Naive thymus-derived CD4-positive, alpha-beta T cell (primary cell): ENCODE measurements around the gene ZNF804B. TPM values are rescaled to one million over a fixed set of nuclear protein-coding genes. Genes with fewer than 3 reads are reported as not detected.

Experiments
- ATAC-seq: fragments of 150-1000 bp; cut with Tn5 transposase; 2 replicates; pipeline ENCODE4 v1.10.0; 2021; ENCODE audit warnings: mild to moderate bottlenecking, moderate library complexity
- CTCF ChIA-PET: fragments of 350-600 bp; sonication (Branson Sonifier 250); formaldehyde crosslinking; loops from one replicate; lab custom pipeline; 2021; ENCODE audit warnings: antibody characterized with exemption; lab: Charles Lee
- POLR2A ChIA-PET: fragments of 350-600 bp; sonication (Branson Sonifier 250); formaldehyde crosslinking; loops from one replicate; lab custom pipeline; 2021; ENCODE audit warnings: antibody characterized with exemption, inconsistent platforms; lab: Charles Lee
- DNase-seq, 9 donors: peaks; one replicate each; pipeline versions ENCODE4 v3.0.0 to v3.0.0-alpha.2; 2020 to 2022; ENCODE audit warnings: mixed read lengths in 1 of 9
- H3K27ac ChIP-seq: one replicate; pipeline ENCODE4 v1.7.0; 2013; ENCODE audit warnings: mild to moderate bottlenecking, low read depth, low read length, moderate library complexity
- H3K27me3 ChIP-seq, 2 donors: one replicate each; pipeline ENCODE4 v1.7.0; 2013; ENCODE audit warnings: low read length in 2 of 2, mild to moderate bottlenecking in 2 of 2, moderate library complexity in 2 of 2; ENCODE audit not compliant: control insufficient read depth in 2 of 2, insufficient read depth in 2 of 2
- H3K36me3 ChIP-seq, 3 experiments: 1 replicate in 2 of 3; 2 replicates in 1 of 3; pipeline ENCODE4 v1.7.0; 2013; ENCODE audit warnings: low read length in 3 of 3, mild to moderate bottlenecking in 3 of 3, moderate library complexity in 1 of 3; ENCODE audit not compliant: insufficient read depth in 3 of 3, control insufficient read depth in 2 of 3
- H3K4me1 ChIP-seq, 2 donors: one replicate each; pipeline ENCODE4 v1.7.0; 2013; ENCODE audit warnings: low read length in 2 of 2, mild to moderate bottlenecking in 2 of 2, moderate library complexity in 1 of 2; ENCODE audit not compliant: control insufficient read depth in 2 of 2, insufficient read depth in 2 of 2
- H3K4me3 ChIP-seq: 2 replicates; pipeline ENCODE4 v1.7.0; 2013; ENCODE audit warnings: mild to moderate bottlenecking, low read length
- H3K9me3 ChIP-seq, 3 experiments: 1 replicate in 2 of 3; 2 replicates in 1 of 3; pipeline ENCODE4 v1.7.0; 2013; ENCODE audit warnings: low read length in 3 of 3; ENCODE audit not compliant: control insufficient read depth in 2 of 3
- H3K27ac Mint-ChIP-seq, 9 donors: one replicate each; pipeline ENCODE4 v1.8.0; 2020 to 2022; ENCODE audit warnings: mixed read lengths in 9 of 9, mild to moderate bottlenecking in 8 of 9, moderate library complexity in 5 of 9, inconsistent platforms in 2 of 9
- H3K27me3 Mint-ChIP-seq, 5 donors: one replicate each; pipeline ENCODE4 v1.8.0; 2021 to 2022; ENCODE audit warnings: mixed read lengths in 5 of 5, mild to moderate bottlenecking in 1 of 5
- H3K36me3 Mint-ChIP-seq, 5 donors: one replicate each; pipeline ENCODE4 v1.8.0; 2020 to 2022; ENCODE audit warnings: mixed read lengths in 5 of 5, mild to moderate bottlenecking in 3 of 5, inconsistent platforms in 1 of 5
- H3K4me1 Mint-ChIP-seq, 7 donors: one replicate each; pipeline ENCODE4 v1.8.0; 2020 to 2022; ENCODE audit warnings: mixed read lengths in 7 of 7, mild to moderate bottlenecking in 3 of 7, inconsistent platforms in 1 of 7
- H3K4me3 Mint-ChIP-seq, 10 donors: one replicate each; pipeline ENCODE4 v1.8.0; 2020 to 2022; ENCODE audit warnings: mild to moderate bottlenecking in 10 of 10, mixed read lengths in 10 of 10, moderate library complexity in 6 of 10, inconsistent platforms in 2 of 10
- H3K9me3 Mint-ChIP-seq, 11 donors: one replicate each; pipeline ENCODE4 v1.8.0; 2020 to 2022; ENCODE audit warnings: mixed read lengths in 11 of 11, mild to moderate bottlenecking in 4 of 11, inconsistent platforms in 1 of 11, moderate library complexity in 1 of 11
- intact Hi-C, 2 donors: fragments of 100-400 bp; cut with micrococcal nuclease; formaldehyde crosslinking; loops; one replicate each; pipeline ENCODE4 v1.15.1; 2023
- polyA plus RNA-seq, 2 donors: library from polyadenylated mRNA; unstranded; fragments of 300-500 nt; fragmentation: Illumina TruSeq; gene quantifications; one replicate each; pipeline ENCODE4 v1.2.3, GENCODE V29; 2021
- total RNA-seq, 6 experiments: library from RNA in 5 of 6; stranded (reverse) in 5 of 6; gene quantifications; 1 replicate in 5 of 6; 2 replicates in 1 of 6; pipeline ENCODE4 v1.2.3 and lab custom pipeline; 2021 to 2026

ZNF804B gene
- total and polyA plus RNA-seq, 7 experiments from 2014 or later, result not detected

- Histone ChIP-seq H3K9me3 (no peaks in the 10 kb centered on the region), H3K36me3 (no peaks in the 10 kb centered on the region), H3K4me3 (no peak overlapping the region), H3K4me1 (no peaks in the 10 kb centered on the region), H3K27ac (no peak overlapping the region), H3K27me3 (no peaks in the 10 kb centered on the region)
- H3K4me3 Mint-ChIP-seq, result no peak overlapping the region
- H3K9me3 Mint-ChIP-seq, result peaks cover 0 to 5% (median 0%) of the 10 kb centered on the region in 11 donors
- no peak for DNase-seq
- no peaks in the 10 kb centered on the region for H3K27me3 Mint-ChIP-seq
- H3K27ac Mint-ChIP-seq, result no peak overlapping the region
- no peak for ATAC-seq
- POLR2A ChIA-PET, result no interaction called here
- intact Hi-C loops, result no loop called here
- no peaks in the 10 kb centered on the region for H3K36me3 Mint-ChIP-seq
- CTCF ChIA-PET, result interaction anchor here (0.5 kb wide), 1 partner anchor 106 kb away, joined by 3 read pairs; no protein-coding TSS in a partner anchor
- no peaks in the 10 kb centered on the region for H3K4me1 Mint-ChIP-seq
Observed at GRCh38 chr7:89073776-89074175, 314.3 kb downstream of the ZNF804B start.

- ChIA-PET POLR2A (no interaction called here), CTCF (no interaction called here)
- H3K27me3 Mint-ChIP-seq, result no peaks in the 10 kb centered on the region
- H3K4me1 Mint-ChIP-seq, result no peaks in the 10 kb centered on the region
- H3K4me1 ChIP-seq, result no peaks in the 10 kb centered on the region
- intact Hi-C loops, result no loop called here
- peaks cover 0 to 5% (median 0%) of the 10 kb centered on the region in 11 donors for H3K9me3 Mint-ChIP-seq
- no peaks in the 10 kb centered on the region for H3K36me3 Mint-ChIP-seq
- H3K4me3 ChIP-seq, result no peak overlapping the region
- ATAC-seq, result no peak
- no peaks in the 10 kb centered on the region for H3K27me3 ChIP-seq
- no peak overlapping the region for H3K4me3 Mint-ChIP-seq
- no peaks in the 10 kb centered on the region for H3K36me3 ChIP-seq
- no peak overlapping the region for H3K27ac ChIP-seq
- H3K27ac Mint-ChIP-seq, result no peak overlapping the region
- H3K9me3 ChIP-seq, result no peaks in the 10 kb centered on the region
- no peak for DNase-seq
Observed at GRCh38 chr7:89077992-89078391, 318.5 kb downstream of the ZNF804B start.

GRCh38 chr7:89085580-89085979 is 326.1 kb downstream of the ZNF804B start:
- Histone ChIP-seq H3K4me3 (no peak overlapping the region), H3K27ac (no peak overlapping the region), H3K36me3 (no peaks in the 10 kb centered on the region), H3K4me1 (no peaks in the 10 kb centered on the region), H3K9me3 (no peaks in the 10 kb centered on the region), H3K27me3 (peaks cover 0 to 3% of the 10 kb centered on the region in 2 donors)
- POLR2A ChIA-PET, result no interaction called here
- DNase-seq, result no peak
- H3K9me3 Mint-ChIP-seq, result no peaks in the 10 kb centered on the region
- no peak overlapping the region for H3K27ac Mint-ChIP-seq
- no peaks in the 10 kb centered on the region for H3K36me3 Mint-ChIP-seq
- intact Hi-C loops, result no loop called here
- no peaks in the 10 kb centered on the region for H3K4me1 Mint-ChIP-seq
- CTCF ChIA-PET, result no interaction called here
- ATAC-seq, result no peak
- H3K4me3 Mint-ChIP-seq, result no peak overlapping the region
- H3K27me3 Mint-ChIP-seq, result no peaks in the 10 kb centered on the region

GRCh38 chr7:89091550-89091949 is 332.1 kb downstream of the ZNF804B start:
- peaks cover 0 to 3% of the 10 kb centered on the region in 2 donors for H3K27me3 ChIP-seq
- ChIA-PET POLR2A (no interaction called here), CTCF (no interaction called here)
- Mint-ChIP-seq H3K36me3 (no peaks in the 10 kb centered on the region), H3K27ac (no peak overlapping the region), H3K4me3 (no peak overlapping the region), H3K4me1 (peaks cover 0 to 1% (median 0%) of the 10 kb centered on the region in 7 donors), H3K27me3 (peaks cover 0 to 5% (median 0%) of the 10 kb centered on the region in 5 donors), H3K9me3 (no peaks in the 10 kb centered on the region)
- H3K36me3 ChIP-seq, result no peaks in the 10 kb centered on the region
- H3K27ac ChIP-seq, result no peak overlapping the region
- intact Hi-C loops, result no loop called here
- DNase-seq (no peak), ATAC-seq (no peak)
- no peaks in the 10 kb centered on the region for H3K9me3 ChIP-seq
- no peaks in the 10 kb centered on the region for H3K4me1 ChIP-seq
- H3K4me3 ChIP-seq, result no peak overlapping the region

- Histone ChIP-seq H3K4me3 (no peak overlapping the region), H3K27me3 (no peaks in the 10 kb centered on the region), H3K36me3 (no peaks in the 10 kb centered on the region), H3K4me1 (no peaks in the 10 kb centered on the region), H3K9me3 (no peaks in the 10 kb centered on the region), H3K27ac (no peak overlapping the region)
- intact Hi-C loops, result no loop called here
- ChIA-PET CTCF (no interaction called here), POLR2A (no interaction called here)
- H3K27me3 Mint-ChIP-seq, result peaks cover 0 to 5% (median 0%) of the 10 kb centered on the region in 5 donors
- ATAC-seq (no peak), DNase-seq (no peak)
- no peak overlapping the region for H3K27ac Mint-ChIP-seq
- no peaks in the 10 kb centered on the region for H3K9me3 Mint-ChIP-seq
- peaks cover 0 to 1% (median 0%) of the 10 kb centered on the region in 7 donors for H3K4me1 Mint-ChIP-seq
- no peak overlapping the region for H3K4me3 Mint-ChIP-seq
- no peaks in the 10 kb centered on the region for H3K36me3 Mint-ChIP-seq
Observed at GRCh38 chr7:89094269-89094668, 334.8 kb downstream of the ZNF804B start.

- Mint-ChIP-seq H3K36me3 (no peaks in the 10 kb centered on the region), H3K27me3 (peaks cover 0 to 17% (median 6%) of the 10 kb centered on the region in 5 donors), H3K4me1 (no peaks in the 10 kb centered on the region), H3K27ac (no peak overlapping the region), H3K9me3 (peaks cover 0 to 5% (median 0%) of the 10 kb centered on the region in 11 donors), H3K4me3 (no peak overlapping the region)
- Histone ChIP-seq H3K36me3 (no peaks in the 10 kb centered on the region), H3K4me1 (no peaks in the 10 kb centered on the region), H3K27me3 (no peaks in the 10 kb centered on the region), H3K4me3 (no peak overlapping the region), H3K27ac (no peak overlapping the region), H3K9me3 (no peaks in the 10 kb centered on the region)
- ATAC-seq, result no peak
- ChIA-PET POLR2A (no interaction called here), CTCF (interaction anchor here (0.5 kb wide), 1 partner anchor 8 kb away, joined by 3 read pairs; no protein-coding TSS in a partner anchor)
- DNase-seq, result no peak
- intact Hi-C loops, result no loop called here
Observed at GRCh38 chr7:89103564-89103963, 344.1 kb downstream of the ZNF804B start.
